NCI-H2081 (cell line): ENCODE results near the gene SPON1.
A peak's percentile ranks its signal among the peaks of the same experiment; 100 is the strongest.

Experiments
- DNase-seq, 2 experiments: peaks; one replicate each; lab custom pipeline; 2025; lab: John Stamatoyannopoulos, UW

SPON1 gene

GRCh38 chr11:14036469-14036868 is 73.9 kb downstream of the SPON1 start:
- DNase-seq = no peak

GRCh38 chr11:14041040-14041439 is 78.5 kb downstream of the SPON1 start:
- peak in 1 of 2 experiments; percentile 2 for DNase-seq

GRCh38 chr11:14041565-14041964 is 79.0 kb downstream of the SPON1 start:
- no peak for DNase-seq

- DNase-seq = no peak
Observed at GRCh38 chr11:14042686-14043465, 80.4 kb downstream of the SPON1 start.

- no peak for DNase-seq
Observed at GRCh38 chr11:14044916-14045315, 82.4 kb downstream of the SPON1 start.

- no peak for DNase-seq
Observed at GRCh38 chr11:14045417-14045816, 82.9 kb downstream of the SPON1 start.

GRCh38 chr11:14052198-14052597 is 89.7 kb downstream of the SPON1 start:
- no peak for DNase-seq

- DNase-seq = no peak
Observed at GRCh38 chr11:14054116-14055107, 91.9 kb downstream of the SPON1 start.

- DNase-seq = no peak
Observed at GRCh38 chr11:14055936-14056335, 93.4 kb downstream of the SPON1 start.

- DNase-seq = no peak
Observed at GRCh38 chr11:14058061-14058460, 95.5 kb downstream of the SPON1 start.

- no peak for DNase-seq
Observed at GRCh38 chr11:14059491-14059890, 97.0 kb downstream of the SPON1 start.

- no peak for DNase-seq
Observed at GRCh38 chr11:14061721-14062120, 99.2 kb downstream of the SPON1 start.

GRCh38 chr11:14065141-14065540 is 102.6 kb downstream of the SPON1 start:
- no peak for DNase-seq

GRCh38 chr11:14065681-14066080 is 103.2 kb downstream of the SPON1 start:
- DNase-seq = no peak

GRCh38 chr11:14067686-14068085 is 105.2 kb downstream of the SPON1 start:
- no peak for DNase-seq

- no peak for DNase-seq
Observed at GRCh38 chr11:14070896-14071295, 108.4 kb downstream of the SPON1 start.

- DNase-seq = no peak
Observed at GRCh38 chr11:14073849-14074476, 111.4 kb downstream of the SPON1 start.

GRCh38 chr11:14075118-14076078 is 112.9 kb downstream of the SPON1 start:
- no peak for DNase-seq

GRCh38 chr11:14079011-14079410 is 116.5 kb downstream of the SPON1 start:
- DNase-seq = no peak

- DNase-seq = no peak
Observed at GRCh38 chr11:14079797-14080196, 117.3 kb downstream of the SPON1 start.

- no peak for DNase-seq
Observed at GRCh38 chr11:14081581-14082231, 119.2 kb downstream of the SPON1 start.
